Activated T-cell treated with anti-CD3 and anti-CD28 coated beads, Interleukin-2, amount 50 U/mL, for 4 hours (primary cell): Measurements from ENCODE around the gene F7. TPM values are rescaled to one million over a fixed set of nuclear protein-coding genes. Genes with fewer than 3 reads are reported as not detected.
A peak's percentile ranks its signal among the peaks of the same experiment; 100 is the strongest.

Source experiments
- ATAC-seq, 2 donors: fragments of 200-7000 bp; cut with Tn5 transposase; one replicate each; pipeline ENCODE4 v1.10.0; 2021
- DNase-seq: peaks from one replicate; pipeline ENCODE4 v3.0.0-alpha.2; 2020
- H3K27me3 Mint-ChIP-seq: one replicate; pipeline ENCODE4 v1.8.0; 2021; ENCODE audit warnings: low read depth, mixed read lengths
- H3K36me3 Mint-ChIP-seq: one replicate; pipeline ENCODE4 v1.8.0; 2022; ENCODE audit warnings: mixed read lengths; ENCODE audit not compliant: insufficient read depth
- H3K4me1 Mint-ChIP-seq: one replicate; pipeline ENCODE4 v1.8.0; 2021; ENCODE audit warnings: low read depth, mixed read lengths
- H3K4me3 Mint-ChIP-seq: one replicate; pipeline ENCODE4 v1.8.0; 2021; ENCODE audit warnings: mild to moderate bottlenecking, moderate library complexity, mixed read lengths
- H3K9me3 Mint-ChIP-seq: one replicate; pipeline ENCODE4 v1.8.0; 2021; ENCODE audit warnings: mixed read lengths
- total RNA-seq, 3 donors: library from RNA; stranded (reverse); gene quantifications; one replicate each; pipeline ENCODE4 v1.2.1, GENCODE V29; 2021

F7 gene
- total RNA-seq, 3 donors from 2014 or later, result 0.14 to 0.42 (median 0.38) TPM

DNA sequence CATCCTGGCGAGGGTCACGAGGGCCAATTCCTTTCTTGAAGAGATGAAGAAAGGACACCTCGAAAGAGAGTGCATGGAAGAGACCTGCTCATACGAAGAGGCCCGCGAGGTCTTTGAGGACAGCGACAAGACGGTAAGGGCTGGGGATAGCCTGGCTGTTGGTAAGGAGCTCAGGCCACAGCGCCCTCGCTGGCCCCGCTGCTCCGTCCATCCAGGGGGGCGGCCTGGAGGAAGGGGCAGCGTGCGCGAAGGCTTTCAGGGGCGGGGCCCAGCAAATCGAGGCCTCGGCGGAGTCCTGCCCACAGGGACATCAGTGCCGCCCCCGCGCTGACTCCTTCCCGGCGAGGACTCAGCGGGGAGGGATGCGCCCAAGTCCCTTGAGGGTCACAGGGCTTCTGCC, 23.9 kb downstream of the F7 start:
- Mint-ChIP-seq H3K4me3 (no peak overlapping the region), H3K4me1 (peaks cover 6% of the 10 kb centered on the region), H3K9me3 (no peaks in the 10 kb centered on the region), H3K27me3 (peaks cover 16% of the 10 kb centered on the region), H3K36me3 (no peaks in the 10 kb centered on the region)
- DNase-seq (no peak), ATAC-seq (no peak)

DNA sequence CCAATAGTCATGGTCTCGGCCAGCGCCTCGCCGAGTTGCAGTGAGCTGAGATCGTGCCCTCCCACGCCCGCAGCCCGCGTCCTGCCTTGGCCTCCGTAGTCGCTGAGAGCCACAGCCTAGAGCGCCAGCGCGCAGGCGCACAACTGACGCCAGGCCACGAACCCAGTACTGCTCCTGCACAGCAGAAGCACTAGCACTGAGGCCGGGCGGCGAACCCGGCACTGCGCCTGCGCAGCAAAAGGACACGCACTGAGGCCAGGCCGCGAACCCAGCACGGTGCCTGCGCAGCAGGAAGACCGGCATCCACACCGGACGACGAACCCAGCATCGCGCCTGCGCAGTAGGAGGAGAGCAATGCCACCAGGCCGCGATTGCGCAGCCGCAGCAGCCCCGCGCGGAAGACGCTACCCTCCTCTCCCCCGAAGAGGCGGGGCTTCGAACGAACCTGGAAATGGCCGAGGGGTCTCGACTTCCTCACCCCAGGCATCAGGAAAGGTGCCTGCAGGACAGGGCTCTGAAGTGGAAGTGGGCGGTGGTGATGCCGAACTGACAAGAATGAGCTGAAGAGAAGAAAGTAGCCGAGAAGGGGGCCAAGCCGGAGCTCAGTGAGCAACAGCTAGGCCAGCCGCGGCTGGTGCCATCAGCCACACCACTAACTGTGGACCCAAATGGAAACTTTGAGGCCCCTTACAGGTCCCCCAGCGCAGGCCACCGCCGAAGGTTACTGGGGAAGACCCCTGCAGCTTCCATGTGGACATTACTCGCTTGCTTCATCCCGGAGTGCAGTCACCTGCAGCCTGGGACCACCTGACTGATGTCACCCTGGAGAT, 24.5 kb downstream of the F7 start:
- Mint-ChIP-seq H3K4me1 (peaks cover 6% of the 10 kb centered on the region), H3K9me3 (no peaks in the 10 kb centered on the region), H3K27me3 (peaks cover 16% of the 10 kb centered on the region), H3K4me3 (peak overlapping the region; percentile 24), H3K36me3 (no peaks in the 10 kb centered on the region)
- ATAC-seq (peak in 1 of 2 donors; percentile 75), DNase-seq (no peak)

DNA sequence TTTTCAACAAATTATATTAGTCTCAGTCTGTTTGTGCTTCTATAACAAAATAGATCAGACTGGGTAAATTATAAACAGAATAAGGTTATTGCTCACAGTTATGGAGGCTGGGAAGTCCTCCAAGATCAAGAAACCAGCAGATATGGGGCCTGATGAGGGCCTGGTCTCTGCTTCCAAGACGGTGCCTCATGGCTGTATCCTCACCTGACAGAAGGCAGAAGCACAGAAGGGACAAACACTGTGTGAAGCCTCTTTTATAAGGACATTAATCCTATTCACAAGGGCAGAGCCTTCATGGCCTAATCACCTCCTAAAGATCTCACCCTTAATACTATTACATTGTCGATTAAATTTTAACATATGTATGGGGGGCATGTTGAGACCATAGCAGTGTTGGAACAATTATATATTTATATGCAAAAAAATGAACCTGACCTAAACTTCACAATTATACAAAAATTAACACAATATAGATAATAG, 29.7 kb downstream of the F7 start:
- H3K4me1 Mint-ChIP-seq, result no peaks in the 10 kb centered on the region
- no peaks in the 10 kb centered on the region for H3K9me3 Mint-ChIP-seq
- no peaks in the 10 kb centered on the region for H3K36me3 Mint-ChIP-seq
- ATAC-seq, result no peak
- no peak overlapping the region for H3K4me3 Mint-ChIP-seq
- no peak for DNase-seq
- no peaks in the 10 kb centered on the region for H3K27me3 Mint-ChIP-seq

DNA sequence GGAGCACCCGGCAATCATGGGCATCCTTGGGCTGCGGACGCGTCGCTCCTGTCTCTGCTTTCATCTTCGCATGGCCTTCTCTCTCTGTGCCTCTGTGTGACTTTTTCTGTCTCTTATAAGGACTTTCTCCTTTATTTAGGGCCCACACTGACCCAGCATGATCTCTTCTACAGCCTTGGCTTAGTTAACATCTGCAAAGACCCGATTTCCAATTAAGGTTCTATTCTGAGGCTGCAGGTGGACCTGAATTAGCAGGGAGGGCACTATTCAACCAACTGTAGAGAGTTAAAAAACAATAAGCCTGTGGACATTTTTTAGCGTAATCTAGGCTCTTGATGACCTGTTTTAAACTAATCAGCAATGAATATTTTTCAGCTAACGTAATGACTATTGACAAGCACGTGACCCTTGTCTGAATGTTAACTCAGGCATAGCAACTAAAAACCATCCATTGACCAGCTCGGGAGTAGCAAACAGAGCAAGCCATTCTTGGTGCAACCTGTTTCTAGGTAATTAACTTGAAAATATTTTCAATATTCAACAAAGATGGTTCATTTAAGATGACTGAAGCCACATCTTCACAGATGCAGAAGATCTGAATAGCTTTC, 32.2 kb downstream of the F7 start:
- ATAC-seq, result no peak
- no peaks in the 10 kb centered on the region for H3K36me3 Mint-ChIP-seq
- H3K27me3 Mint-ChIP-seq, result no peaks in the 10 kb centered on the region
- no peak overlapping the region for H3K4me3 Mint-ChIP-seq
- H3K9me3 Mint-ChIP-seq, result no peaks in the 10 kb centered on the region
- DNase-seq, result no peak
- H3K4me1 Mint-ChIP-seq, result no peaks in the 10 kb centered on the region

DNA sequence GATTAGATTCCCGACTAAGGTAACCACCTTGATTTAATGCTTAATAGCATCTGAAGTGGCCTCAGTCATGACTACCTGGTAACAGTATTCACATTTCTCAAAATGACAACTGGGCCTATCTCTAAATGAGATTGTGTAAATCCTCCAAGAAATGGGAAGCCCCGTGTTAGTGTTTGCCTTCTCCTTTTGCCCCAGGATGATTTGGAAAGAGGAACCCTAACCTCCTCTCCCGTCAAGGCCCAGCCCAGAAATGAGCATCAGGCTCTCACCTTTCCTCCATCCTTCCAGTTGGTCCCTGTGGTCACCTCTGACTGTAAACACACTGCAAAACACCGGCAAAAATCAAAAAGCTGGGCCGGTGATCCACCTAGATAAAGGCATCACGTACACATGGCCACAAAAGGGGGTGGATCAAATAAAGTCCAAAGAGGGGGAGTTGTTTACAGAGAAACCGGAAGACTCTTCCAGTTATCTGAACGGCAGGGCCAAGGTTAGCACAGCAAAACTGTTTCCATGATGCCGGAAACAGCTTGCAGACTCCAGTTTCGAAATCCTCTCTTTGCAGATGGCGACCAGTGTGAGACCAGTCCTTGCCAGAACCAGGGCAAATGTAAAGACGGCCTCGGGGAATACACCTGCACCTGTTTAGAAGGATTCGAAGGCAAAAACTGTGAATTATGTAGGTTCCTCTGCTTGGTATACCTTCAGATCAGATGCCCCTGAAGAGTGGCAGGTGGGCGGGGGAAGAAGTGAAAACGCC, 33.4 kb downstream of the F7 start:
- no peaks in the 10 kb centered on the region for H3K27me3 Mint-ChIP-seq
- no peak for DNase-seq
- no peaks in the 10 kb centered on the region for H3K9me3 Mint-ChIP-seq
- no peak for ATAC-seq
- no peak overlapping the region for H3K4me3 Mint-ChIP-seq
- H3K4me1 Mint-ChIP-seq, result no peaks in the 10 kb centered on the region
- no peaks in the 10 kb centered on the region for H3K36me3 Mint-ChIP-seq

DNA sequence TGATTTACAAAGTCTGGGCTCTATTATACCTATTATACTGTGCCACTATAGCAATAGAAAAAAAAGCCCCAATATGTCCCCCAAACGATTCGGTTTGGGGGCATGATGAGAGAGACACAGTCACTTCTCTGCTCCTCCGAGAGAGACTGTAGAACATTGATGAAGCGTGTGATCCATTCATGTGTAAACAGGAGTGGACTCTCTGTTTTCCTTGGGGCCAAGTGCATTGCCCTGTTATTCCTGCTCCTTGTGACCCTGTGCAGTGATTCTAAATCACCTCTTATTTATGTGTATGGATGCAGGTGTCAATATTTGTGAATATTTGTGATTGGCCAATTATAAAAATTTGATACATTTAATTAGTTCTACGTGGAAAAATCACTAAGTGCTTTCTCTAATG, 34.0 kb downstream of the F7 start:
- no peaks in the 10 kb centered on the region for H3K9me3 Mint-ChIP-seq
- H3K4me1 Mint-ChIP-seq, result no peaks in the 10 kb centered on the region
- H3K36me3 Mint-ChIP-seq, result no peaks in the 10 kb centered on the region
- no peak overlapping the region for H3K4me3 Mint-ChIP-seq
- no peak for DNase-seq
- H3K27me3 Mint-ChIP-seq, result no peaks in the 10 kb centered on the region
- ATAC-seq, result no peak

DNA sequence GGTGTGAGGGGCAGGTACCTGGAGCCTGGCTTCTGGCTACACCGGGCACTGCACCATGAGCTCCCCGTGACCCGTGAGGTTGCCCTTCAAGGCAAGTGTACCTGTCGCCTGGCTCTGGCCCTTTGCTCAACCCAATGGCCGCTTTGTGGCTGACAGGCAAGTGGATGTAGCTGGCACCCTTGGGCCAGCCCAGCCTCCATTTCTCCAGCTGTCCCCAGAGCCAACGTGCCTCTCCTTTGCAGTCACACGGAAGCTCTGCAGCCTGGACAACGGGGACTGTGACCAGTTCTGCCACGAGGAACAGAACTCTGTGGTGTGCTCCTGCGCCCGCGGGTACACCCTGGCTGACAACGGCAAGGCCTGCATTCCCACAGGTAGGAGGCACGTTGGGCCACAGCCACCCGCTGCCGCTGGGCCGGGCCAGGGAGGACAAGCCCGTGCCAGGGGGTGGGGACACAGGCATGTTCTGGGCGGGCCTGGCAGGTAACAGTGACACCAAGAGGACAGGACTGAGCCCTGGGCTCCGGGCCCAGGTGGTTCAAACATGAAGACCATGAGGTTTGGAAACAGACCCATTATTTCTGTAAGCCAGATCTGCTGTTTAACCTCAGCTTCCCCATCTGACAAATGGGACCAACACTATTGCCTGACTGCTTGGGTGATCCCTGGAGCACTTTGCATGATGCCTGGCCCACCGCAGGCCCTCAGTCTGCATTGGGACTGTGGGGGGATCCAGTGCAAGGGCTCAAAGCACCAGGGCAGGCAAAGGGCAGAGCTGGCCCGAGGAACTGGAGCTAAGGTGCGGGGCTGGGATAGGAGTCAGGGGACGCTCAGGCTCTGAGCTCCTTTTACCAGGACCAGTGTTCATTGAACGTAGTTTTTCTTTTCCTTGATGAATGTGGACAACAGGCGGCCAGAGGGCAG, 35.3 kb downstream of the F7 start:
- no peaks in the 10 kb centered on the region for H3K36me3 Mint-ChIP-seq
- H3K9me3 Mint-ChIP-seq, result no peaks in the 10 kb centered on the region
- no peaks in the 10 kb centered on the region for H3K27me3 Mint-ChIP-seq
- H3K4me1 Mint-ChIP-seq, result peaks cover 3% of the 10 kb centered on the region
- no peak for ATAC-seq
- no peak for DNase-seq
- no peak overlapping the region for H3K4me3 Mint-ChIP-seq

DNA sequence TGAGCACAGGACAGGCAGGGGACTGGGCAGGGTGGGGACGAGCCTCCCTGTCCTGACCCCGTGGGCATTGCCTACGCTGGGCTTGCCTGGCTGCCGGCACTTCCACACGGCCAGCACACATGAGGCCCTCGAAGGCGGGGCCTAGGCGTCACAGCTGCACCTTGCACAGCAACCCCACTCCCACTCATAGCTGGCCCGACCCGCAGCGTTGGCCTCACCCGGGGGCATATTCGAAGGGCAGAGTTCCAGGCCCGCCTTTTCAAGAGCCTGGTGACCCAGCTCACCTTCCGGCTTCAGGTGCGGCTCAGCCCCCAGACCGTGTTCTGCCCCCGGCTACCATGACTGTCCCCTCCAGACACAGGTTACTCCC, 36.0 kb downstream of the F7 start:
- H3K27me3 Mint-ChIP-seq, result no peaks in the 10 kb centered on the region
- no peak overlapping the region for H3K4me3 Mint-ChIP-seq

DNA sequence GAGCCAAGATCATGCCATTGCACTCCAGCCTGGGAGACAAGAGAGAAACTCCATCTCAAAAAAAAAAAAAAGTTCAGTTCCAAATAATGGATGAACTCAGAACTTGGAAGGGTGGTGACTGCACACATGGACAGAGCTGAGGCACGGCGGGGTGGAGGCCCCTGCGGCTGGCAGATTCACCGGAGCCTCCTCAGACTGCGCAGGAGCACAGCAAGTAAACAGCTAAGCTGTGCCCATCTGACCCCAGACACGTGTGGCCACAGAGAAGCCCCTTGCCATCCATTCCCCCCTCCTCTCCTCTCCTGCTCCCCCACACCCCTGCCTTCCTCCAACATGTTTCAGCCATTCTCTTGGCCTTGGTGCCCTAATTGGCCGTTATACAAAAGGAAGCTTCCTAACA, 37.3 kb downstream of the F7 start:
- ATAC-seq (no peak), DNase-seq (no peak)
- no peak overlapping the region for H3K4me3 Mint-ChIP-seq
- no peaks in the 10 kb centered on the region for H3K36me3 Mint-ChIP-seq
- H3K27me3 Mint-ChIP-seq, result no peaks in the 10 kb centered on the region
- peaks cover 3% of the 10 kb centered on the region for H3K4me1 Mint-ChIP-seq
- no peaks in the 10 kb centered on the region for H3K9me3 Mint-ChIP-seq

More for the DNA sequence above, 36.0 kb downstream of the F7 start:
- ATAC-seq (no peak), DNase-seq (no peak)
- Mint-ChIP-seq H3K36me3 (no peaks in the 10 kb centered on the region), H3K9me3 (no peaks in the 10 kb centered on the region), H3K4me1 (peaks cover 3% of the 10 kb centered on the region)

DNA sequence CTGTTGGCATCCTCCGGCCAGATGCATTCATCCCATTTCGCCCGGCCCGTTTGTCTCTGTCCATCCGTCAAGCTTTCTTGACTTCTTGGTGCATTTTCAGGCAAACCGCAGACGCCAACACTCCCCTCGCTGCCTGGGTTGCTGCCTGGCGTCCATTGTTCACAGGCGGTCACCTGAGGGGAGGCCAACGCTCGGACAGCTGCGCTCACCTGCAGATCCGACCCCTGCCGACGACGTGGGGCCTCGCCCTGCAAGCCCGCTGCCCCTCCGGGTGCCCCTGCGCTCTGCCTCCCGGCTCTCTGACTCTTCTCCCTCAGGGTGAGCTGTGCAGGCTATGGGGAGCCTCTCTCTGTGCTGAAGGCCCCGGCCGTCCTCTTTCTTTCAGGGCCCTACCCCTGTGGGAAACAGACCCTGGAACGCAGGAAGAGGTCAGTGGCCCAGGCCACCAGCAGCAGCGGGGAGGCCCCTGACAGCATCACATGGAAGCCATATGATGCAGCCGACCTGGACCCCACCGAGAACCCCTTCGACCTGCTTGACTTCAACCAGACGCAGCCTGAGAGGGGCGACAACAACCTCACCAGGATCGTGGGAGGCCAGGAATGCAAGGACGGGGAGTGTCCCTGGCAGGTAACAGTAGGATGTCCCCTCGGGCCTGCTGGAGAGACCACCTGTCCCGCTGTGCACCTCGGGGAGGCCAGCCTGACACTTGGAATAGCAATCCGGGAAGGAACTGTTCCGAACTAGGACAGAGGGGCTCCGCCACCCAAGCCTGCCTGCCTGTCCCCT, 38.1 kb downstream of the F7 start:
- Mint-ChIP-seq H3K27me3 (no peaks in the 10 kb centered on the region), H3K4me3 (no peak overlapping the region), H3K9me3 (no peaks in the 10 kb centered on the region), H3K4me1 (peaks cover 3% of the 10 kb centered on the region), H3K36me3 (no peaks in the 10 kb centered on the region)
- ATAC-seq (no peak), DNase-seq (no peak)

DNA sequence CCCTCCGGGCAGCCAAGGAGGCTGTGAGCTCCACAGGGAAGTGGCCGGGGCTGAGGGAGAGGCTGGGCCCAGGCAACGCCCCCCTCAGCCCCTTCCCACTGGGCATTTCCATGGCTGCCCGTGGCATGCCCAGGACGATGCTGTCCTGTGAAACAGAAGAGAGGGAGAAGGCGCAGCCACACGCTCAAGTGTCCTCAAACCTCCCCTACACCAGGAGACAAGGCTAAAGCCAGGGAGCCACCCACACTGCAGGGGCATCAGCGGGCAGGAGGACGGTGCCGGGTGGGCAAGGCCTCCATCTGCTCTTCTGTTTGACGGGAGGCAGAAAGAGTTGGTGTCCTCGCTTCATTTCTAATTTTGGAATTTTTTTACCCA, 38.7 kb downstream of the F7 start:
- Mint-ChIP-seq H3K4me3 (no peak overlapping the region), H3K4me1 (peaks cover 3% of the 10 kb centered on the region), H3K36me3 (no peaks in the 10 kb centered on the region), H3K9me3 (no peaks in the 10 kb centered on the region), H3K27me3 (no peaks in the 10 kb centered on the region)
- DNase-seq (no peak), ATAC-seq (no peak)

DNA sequence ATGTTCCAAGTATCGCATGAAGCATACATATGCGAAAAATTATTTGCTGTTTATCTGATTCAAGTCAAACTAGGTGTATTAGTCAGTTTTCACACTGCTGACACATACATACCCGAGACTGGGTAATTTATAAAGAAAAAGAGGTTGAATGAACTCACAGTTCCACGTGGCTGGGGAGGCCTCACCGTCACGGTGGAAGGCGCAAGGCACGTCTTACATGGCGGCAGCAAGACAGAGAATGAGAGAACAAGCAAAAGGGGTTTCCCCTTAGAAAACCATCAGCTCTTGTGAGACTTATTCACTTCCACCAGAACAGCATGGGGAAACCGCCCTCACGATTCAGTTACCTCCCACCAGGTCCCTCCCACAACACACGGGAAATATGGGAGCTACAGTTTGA, 39.9 kb downstream of the F7 start:
- H3K9me3 Mint-ChIP-seq, result no peaks in the 10 kb centered on the region
- no peaks in the 10 kb centered on the region for H3K36me3 Mint-ChIP-seq
- H3K4me3 Mint-ChIP-seq, result no peak overlapping the region
- DNase-seq (no peak), ATAC-seq (peak; percentile 87 to 90)
- H3K4me1 Mint-ChIP-seq, result peaks cover 3% of the 10 kb centered on the region
- H3K27me3 Mint-ChIP-seq, result no peaks in the 10 kb centered on the region

DNA sequence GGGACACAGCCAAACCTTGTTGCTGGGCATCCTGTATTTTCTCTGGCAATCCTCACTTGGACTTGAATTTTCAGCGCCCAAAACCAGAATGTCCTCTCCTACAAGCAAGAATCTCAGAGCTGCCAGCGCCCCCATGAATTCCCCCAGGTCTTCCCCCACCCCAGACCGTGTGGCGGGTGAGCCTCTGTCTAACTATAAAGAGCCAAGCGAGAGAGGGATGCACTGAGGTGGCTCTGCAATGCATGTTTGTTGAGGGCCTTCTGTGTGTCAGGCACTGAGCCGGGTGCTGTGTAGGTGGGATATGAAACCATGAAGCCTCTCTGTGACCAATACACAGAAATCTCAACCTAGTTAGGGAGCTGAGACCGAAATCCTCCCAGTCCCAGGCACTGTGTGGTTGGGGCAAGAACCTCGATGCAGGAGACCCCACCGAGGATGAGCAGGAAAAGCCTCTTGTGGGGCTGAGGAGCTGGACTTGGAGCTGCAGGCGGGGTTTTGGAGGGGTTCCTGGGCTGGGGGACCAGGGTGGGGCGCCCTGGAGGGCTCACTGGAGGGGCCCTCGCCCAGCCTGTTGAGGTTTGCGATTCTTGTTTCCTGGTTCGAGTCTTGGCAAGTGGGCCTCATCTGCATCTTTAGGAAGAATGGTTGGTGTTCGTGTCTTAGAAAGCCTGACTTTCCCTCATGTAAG, 40.5 kb downstream of the F7 start:
- no peak for DNase-seq
- peaks cover 3% of the 10 kb centered on the region for H3K4me1 Mint-ChIP-seq
- H3K9me3 Mint-ChIP-seq, result no peaks in the 10 kb centered on the region
- H3K27me3 Mint-ChIP-seq, result no peaks in the 10 kb centered on the region
- no peaks in the 10 kb centered on the region for H3K36me3 Mint-ChIP-seq
- H3K4me3 Mint-ChIP-seq, result no peak overlapping the region
- ATAC-seq, result peak; percentile 43 to 62
